Measurements from ENCODE around the gene IQGAP3. TPM values are rescaled to one million over a fixed set of nuclear protein-coding genes. Genes with fewer than 3 reads are reported as not detected.

The IQGAP3 gene
- total and polyA plus RNA-seq, 12 donors = 0.07 to 3.8 (median 0.23) TPM

- Histone ChIP-seq H3K27ac (peak overlapping the region in 9 of 10 donors; percentile 5 to 100 (median 97)), H3K9me3 (no peaks in the 10 kb centered on the region), H3K4me1 (peaks cover 90 to 100% (median 94%) of the 10 kb centered on the region in 9 donors), H3K4me3 (peak overlapping the region in 1 of 10 donors; percentile 6), H3K36me3 (peaks cover 0 to 16% (median 4%) of the 10 kb centered on the region in 9 donors), H3K27me3 (no peaks in the 10 kb centered on the region)
- ATAC-seq = no peak
- intact Hi-C loops (cut with DNase I) = loop anchor here in 1 of 10 donors (5.0 kb wide), 1 partner anchor 98 kb away; the partner anchor contains the start of gene NAXE
- TF ChIP-seq CTCF (IDR thresholded peaks at IDR 0.05) = no peak
- 35 to 36% methylated on average over 7 of the region's 7 CpGs for WGBS, 2 donors
- DNase-seq = no peak
These were observed 78.0 kb downstream of the IQGAP3 start for GRCh38 chr1:156494309-156494895.

GRCh38 chr1:156493742-156494141, 78.6 kb downstream of the IQGAP3 start:
- peak overlapping the region in 9 of 10 donors; percentile 5 to 100 (median 97) for H3K27ac ChIP-seq
- peaks cover 96 to 100% (median 100%) of the 10 kb centered on the region in 9 donors for H3K4me1 ChIP-seq
- H3K36me3 ChIP-seq = peaks cover 0 to 19% (median 4%) of the 10 kb centered on the region in 9 donors
- no peaks in the 10 kb centered on the region for H3K9me3 ChIP-seq
- no peak for TF ChIP-seq CTCF (IDR thresholded peaks at IDR 0.05)
- ATAC-seq (no peak), DNase-seq (no peak)
- H3K27me3 ChIP-seq = no peaks in the 10 kb centered on the region
- H3K4me3 ChIP-seq = peak overlapping the region in 4 of 10 donors; percentile 14 to 37 (median 20)
- intact Hi-C loops (cut with DNase I) = loop anchor here in 1 of 10 donors (5.0 kb wide), 1 partner anchor 99 kb away; the partner anchor contains the start of gene NAXE

- intact Hi-C loops (cut with DNase I) = loop anchor here in 1 of 10 donors (5.0 kb wide), 1 partner anchor 99 kb away; the partner anchor contains the start of gene NAXE
- DNase-seq (peak in 1 of 2 donors; percentile 68), ATAC-seq (peak in 2 of 8 donors; percentile 5 to 7)
- H3K27ac ChIP-seq = peak overlapping the region; percentile 46 to 100 (median 96)
- peak overlapping the region in 7 of 10 donors; percentile 9 to 37 (median 14) for H3K4me3 ChIP-seq
- no peak for TF ChIP-seq CTCF (IDR thresholded peaks at IDR 0.05)
- WGBS, 2 donors = 20 to 29% methylated on average over 11 of the region's 11 CpGs
- peaks cover 0 to 24% (median 4%) of the 10 kb centered on the region in 9 donors for H3K36me3 ChIP-seq
- H3K9me3 ChIP-seq = no peaks in the 10 kb centered on the region
- no peaks in the 10 kb centered on the region for H3K27me3 ChIP-seq
- H3K4me1 ChIP-seq = peaks cover 98 to 100% (median 100%) of the 10 kb centered on the region in 9 donors
These were observed 79.2 kb downstream of the IQGAP3 start for GRCh38 chr1:156493154-156493631.

GRCh38 chr1:156492591-156493080, 79.7 kb downstream of the IQGAP3 start:
- DNase-seq (peak in 1 of 2 donors; percentile 51), ATAC-seq (no peak)
- H3K27ac ChIP-seq = peak overlapping the region; percentile 46 to 100 (median 96)
- peaks cover 0 to 30% (median 4%) of the 10 kb centered on the region in 9 donors for H3K36me3 ChIP-seq
- TF ChIP-seq CTCF (IDR thresholded peaks at IDR 0.05) = no peak
- intact Hi-C loops (cut with DNase I) = loop anchor here in 1 of 10 donors (5.0 kb wide), 1 partner anchor 100 kb away; the partner anchor contains the start of gene NAXE
- WGBS, 2 donors = 17 to 20% methylated on average over 7 of the region's 7 CpGs
- H3K4me3 ChIP-seq = peak overlapping the region in 7 of 10 donors; percentile 9 to 37 (median 14)
- H3K27me3 ChIP-seq = no peaks in the 10 kb centered on the region
- H3K9me3 ChIP-seq = no peaks in the 10 kb centered on the region
- H3K4me1 ChIP-seq = peaks cover 98 to 100% (median 100%) of the 10 kb centered on the region in 9 donors
